Kidney glomerular epithelial cell (primary cell): ENCODE results near the gene ADSL.

Experiments used
- DNase-seq: peaks from one replicate; lab custom pipeline; 2025; lab: John Stamatoyannopoulos, UW

Gene ADSL

DNA sequence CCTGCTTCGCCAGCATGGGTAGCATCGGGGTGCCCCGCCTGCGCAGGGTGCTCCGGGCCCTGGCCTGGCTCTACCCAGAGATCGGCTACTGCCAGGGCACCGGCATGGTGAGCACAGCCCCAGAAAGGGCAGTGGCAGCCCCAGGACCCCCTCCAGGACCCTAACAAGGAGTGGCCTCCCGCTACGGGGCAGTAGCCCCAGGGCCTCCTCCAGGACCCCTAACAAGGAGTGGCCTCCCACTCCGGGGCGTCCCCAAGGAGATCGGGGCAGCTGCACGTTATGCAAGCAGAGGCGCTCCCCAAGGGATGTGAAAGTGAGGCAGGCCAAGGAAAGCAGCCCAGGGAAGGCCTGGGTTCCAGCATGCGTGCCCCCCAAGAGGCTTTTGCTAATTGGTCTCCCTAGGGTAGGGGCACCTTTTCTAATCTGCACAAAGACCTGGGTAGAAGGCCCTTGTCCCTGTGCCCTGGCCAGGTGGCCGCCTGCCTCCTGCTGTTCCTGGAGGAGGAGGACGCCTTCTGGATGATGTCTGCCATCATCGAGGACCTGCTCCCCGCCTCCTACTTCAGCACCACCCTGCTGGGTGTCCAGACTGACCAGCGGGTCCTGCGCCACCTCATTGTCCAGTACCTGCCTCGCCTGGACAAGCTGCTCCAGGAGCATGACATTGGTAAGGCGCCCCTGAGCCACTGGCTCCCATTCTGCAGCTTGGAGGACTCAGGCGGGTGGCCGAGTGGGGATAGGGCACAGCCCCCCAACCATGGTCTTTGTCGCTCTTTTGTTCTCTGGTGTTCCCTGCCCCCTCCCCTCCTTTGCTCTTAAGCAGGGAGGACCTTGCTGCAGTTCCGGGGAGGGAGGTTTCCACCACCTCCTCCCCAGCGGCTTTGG lies 59.1 kb downstream of the ADSL start:
- no peak for DNase-seq

- no peak for DNase-seq
Observed at GRCh38 chr22:40406063-40406890, 60.0 kb downstream of the ADSL start.

DNA sequence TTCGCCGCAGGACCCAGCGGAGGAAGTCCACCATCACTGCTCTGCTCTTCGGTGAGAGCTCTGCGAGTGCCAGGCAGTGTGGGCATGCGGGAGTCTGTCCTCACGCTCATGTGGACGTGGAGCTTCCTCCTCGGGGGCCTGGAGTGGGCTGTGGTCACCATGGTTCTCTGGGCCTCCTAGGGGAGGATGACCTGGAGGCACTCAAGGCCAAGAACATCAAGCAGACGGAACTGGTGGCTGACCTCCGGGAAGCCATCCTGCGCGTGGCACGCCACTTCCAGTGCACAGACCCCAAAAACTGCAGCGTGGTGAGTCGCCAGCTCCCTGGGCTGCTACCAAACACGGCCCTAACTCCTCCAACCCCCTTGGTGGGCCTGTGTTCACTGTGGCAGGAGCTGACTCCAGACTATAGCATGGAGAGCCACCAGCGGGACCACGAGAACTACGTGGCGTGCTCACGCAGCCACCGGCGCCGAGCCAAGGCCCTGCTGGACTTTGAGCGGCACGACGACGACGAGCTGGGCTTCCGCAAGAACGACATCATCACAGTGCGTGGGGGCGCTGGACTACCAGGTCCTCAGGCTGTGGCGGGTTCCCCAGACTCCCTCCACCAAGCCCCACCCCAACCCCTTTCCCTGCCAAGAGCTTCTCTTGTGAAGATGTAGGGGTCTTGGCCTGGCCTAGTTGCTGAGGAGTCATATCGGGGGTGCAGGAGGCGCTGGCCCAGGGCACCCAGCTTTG lies 60.9 kb downstream of the ADSL start:
- DNase-seq: no peak

GRCh38 chr22:40407831-40408717 lies 61.8 kb downstream of the ADSL start:
- no peak for DNase-seq

DNA sequence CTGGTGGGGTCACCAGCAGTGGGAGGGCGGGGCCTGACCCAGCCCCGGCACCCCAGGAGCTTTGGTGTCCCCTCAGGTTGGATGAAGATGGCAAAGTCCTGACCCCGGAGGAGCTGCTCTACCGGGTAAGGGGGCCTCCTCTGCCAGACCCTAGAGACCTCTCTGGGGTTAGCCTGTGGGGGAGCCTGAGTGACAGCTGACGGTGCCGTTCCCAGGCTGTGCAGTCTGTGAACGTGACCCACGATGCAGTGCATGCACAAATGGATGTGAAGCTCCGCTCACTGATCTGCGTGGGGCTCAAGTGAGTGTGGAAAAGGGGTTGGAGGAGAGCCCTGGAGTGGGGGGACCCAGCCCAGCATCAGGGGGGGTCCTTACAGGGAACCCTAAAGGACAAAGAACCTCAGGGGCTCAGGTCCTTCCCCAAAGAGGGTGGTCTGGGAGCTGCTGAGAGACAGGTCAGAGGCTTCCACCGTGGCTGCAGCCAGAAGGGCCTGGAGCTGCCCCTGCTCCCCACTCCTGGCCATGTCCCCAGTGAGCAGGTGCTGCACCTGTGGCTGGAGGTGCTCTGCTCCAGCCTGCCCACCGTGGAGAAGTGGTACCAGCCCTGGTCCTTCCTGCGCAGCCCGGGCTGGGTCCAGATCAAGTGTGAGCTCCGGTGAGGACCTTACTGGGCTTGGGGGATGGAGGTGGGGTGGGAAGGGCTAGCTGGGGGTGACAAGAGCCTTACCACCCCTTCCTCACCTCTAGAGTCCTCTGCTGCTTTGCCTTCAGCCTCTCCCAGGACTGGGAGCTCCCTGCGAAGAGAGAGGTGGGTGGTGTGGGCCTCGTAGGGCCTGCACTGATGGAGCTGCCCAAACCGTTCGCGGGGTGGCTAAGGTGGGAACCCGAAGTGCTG lies 62.7 kb downstream of the ADSL start:
- no peak for DNase-seq

GRCh38 chr22:40409613-40410113 lies 63.4 kb downstream of the ADSL start:
- DNase-seq: no peak

GRCh38 chr22:40410272-40410671 lies 64.0 kb downstream of the ADSL start:
- DNase-seq: no peak

- no peak for DNase-seq
Observed at GRCh38 chr22:40410731-40411505, 64.6 kb downstream of the ADSL start.

GRCh38 chr22:40411506-40411861 lies 65.2 kb downstream of the ADSL start:
- no peak for DNase-seq

DNA sequence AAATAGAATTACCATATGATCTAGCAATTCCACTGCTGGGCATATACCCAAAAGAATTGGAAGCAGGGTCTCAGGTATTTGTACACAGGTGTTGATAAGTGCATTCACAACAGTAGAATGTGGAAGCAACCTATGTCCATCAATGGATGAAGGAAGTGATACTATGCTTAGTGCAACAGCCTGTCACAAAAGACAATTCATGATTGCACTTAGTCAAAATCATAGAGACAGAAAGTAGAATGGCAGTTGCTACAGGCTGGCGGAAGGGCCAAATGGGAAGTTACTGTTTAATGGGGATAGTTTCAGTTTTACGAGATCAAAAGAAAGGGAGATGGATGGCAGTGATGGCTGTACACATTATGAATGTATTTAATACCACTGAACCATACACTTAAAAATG lies 66.1 kb downstream of the ADSL start:
- DNase-seq: no peak

DNA sequence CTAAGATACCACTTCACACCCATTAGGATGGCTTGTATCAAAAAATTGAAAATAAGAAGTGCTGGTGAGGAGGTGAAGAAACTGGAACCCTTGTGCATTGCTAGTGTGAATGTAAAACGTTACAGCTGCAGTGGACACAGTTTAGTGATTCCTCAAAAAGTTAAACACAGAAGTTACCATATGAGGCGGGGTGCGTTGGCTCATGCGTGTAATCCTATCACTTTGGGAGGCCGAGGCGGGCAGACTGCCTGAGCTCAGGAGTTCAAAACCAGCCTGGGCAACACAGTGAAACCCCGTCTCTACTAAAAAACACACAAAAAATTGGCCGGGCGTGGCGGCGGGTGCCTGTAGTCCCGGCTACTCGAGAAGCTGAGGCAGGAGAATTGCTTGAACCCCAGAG lies 67.6 kb downstream of the ADSL start:
- DNase-seq: no peak

GRCh38 chr22:40414311-40414710 lies 68.0 kb downstream of the ADSL start:
- peak; percentile 29 for DNase-seq

DNA sequence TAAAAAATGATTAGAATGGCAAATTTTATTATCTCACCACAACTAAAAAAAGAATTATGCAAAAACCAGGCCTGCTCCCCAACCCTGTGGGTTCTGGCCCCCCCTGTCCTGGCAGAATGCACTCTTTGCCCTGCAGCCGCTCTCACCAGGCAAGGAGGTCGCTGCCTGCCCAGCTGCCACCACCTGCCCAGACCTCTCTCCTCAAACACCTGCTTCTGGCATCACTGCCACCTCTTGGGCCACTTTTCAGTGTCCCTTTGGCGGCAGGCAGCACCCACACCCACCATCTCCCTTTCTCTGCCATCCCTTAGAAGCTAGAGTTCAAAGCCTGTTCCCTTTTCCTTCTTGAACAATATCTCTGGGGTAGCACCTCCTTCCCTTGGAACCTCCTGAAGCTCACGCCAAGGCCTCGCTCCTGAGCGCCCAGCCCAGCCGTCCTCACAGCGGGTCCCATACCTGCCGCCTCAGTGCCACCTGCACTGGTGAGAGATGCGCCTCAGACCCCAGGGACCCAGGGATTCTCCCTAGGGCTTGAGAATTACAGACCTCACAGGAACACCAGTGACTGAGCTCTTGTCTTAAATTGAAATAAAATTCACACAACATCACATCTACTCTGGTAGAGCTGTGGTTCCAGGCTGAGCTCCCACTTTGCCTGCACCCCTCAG lies 68.7 kb downstream of the ADSL start:
- no peak for DNase-seq

- DNase-seq: no peak
Observed at GRCh38 chr22:40415531-40416266, 69.4 kb downstream of the ADSL start.

DNA sequence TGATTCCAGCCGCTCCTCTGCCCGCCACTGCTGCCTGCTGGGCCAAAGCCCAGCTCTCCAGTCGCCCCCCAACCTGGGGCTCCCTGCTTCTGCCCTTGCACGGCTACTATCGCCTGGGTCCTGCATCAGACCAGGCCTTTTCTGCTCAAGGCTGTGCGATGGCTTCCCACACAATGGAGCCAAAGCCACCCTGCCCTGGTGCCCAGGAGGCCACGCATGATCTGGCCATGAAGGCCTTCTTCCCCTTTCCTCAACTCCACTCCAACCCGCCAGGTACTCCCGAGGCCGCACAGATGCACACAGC lies 69.9 kb downstream of the ADSL start:
- no peak for DNase-seq

- no peak for DNase-seq
Observed at GRCh38 chr22:40416636-40417035, 70.3 kb downstream of the ADSL start.

GRCh38 chr22:40417041-40417440 lies 70.7 kb downstream of the ADSL start:
- no peak for DNase-seq

DNA sequence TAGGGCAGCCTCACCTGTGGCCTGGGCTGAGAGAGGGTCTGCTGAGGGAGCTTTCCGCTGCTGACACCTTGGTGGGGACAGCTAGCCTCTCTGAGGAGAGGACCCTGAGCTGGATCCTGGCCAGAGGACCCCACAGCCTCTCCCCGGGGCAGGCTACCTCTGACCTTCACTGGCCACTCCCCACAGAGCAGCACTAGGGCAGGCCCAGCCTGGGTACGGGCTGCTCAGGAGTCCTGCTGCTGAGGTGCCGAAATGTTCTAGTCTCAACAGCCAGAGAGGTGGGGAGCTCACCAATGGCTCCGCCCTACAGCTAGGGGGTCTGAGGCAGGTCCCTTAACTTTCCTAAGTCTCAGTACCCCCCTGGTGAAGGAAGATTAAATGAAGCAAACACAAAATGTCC lies 71.6 kb downstream of the ADSL start:
- no peak for DNase-seq
